Endothelial cell of umbilical vein (primary cell): ENCODE results near the gene NCOR1. TPM values are rescaled to one million over a fixed set of nuclear protein-coding genes. Genes with fewer than 3 reads are reported as not detected.

Source experiments
- BruUV-seq: library from RNA; stranded (reverse); fragments of 400-500 nt; replicated peaks from 2 replicates; lab custom pipeline; 2021; lab: Mats Ljungman, UMichigan
- CTCF ChIA-PET: fragments of 300-600, 350-600 bp; sonication (Branson Sonifier 250); formaldehyde crosslinking; loops from one replicate; lab custom pipeline; 2021; ENCODE audit warnings: antibody characterized with exemption, inconsistent platforms; lab: Charles Lee
- POLR2A ChIA-PET: fragments of 300-600, 350-600 bp; sonication (Branson Sonifier 250); formaldehyde crosslinking; loops from one replicate; lab custom pipeline; 2021; ENCODE audit warnings: antibody characterized with exemption, inconsistent platforms; lab: Charles Lee
- DNase-seq: peaks from one replicate; pipeline ENCODE4 v3.0.0-alpha.2; 2011; ENCODE audit warnings: low read depth, low spot score
- FAIRE-seq: peaks from 2 replicates; lab custom pipeline; 2011; peaks lifted over from hg19 to GRCh38; lab: Jason Lieb, UNC
- H2AFZ ChIP-seq: 2 replicates; pipeline ENCODE4 v1.6.0; 2012; ENCODE audit warnings: low read depth, low read length, control low read depth, inconsistent platforms
- H3K27ac ChIP-seq: 2 replicates; pipeline ENCODE4 v1.5.1; 2011; ENCODE audit warnings: low read depth, mild to moderate bottlenecking, control low read depth, low read length, moderate library complexity; ENCODE audit not compliant: insufficient read depth
- H3K27me3 ChIP-seq, 2 experiments: 2 replicates each; pipeline versions ENCODE4 v1.6.0 to v1.6.1; 2011; ENCODE audit warnings: low read length in 2 of 2, mixed read lengths in 1 of 2; ENCODE audit not compliant: control insufficient read depth in 2 of 2, insufficient read depth in 2 of 2
- H3K36me3 ChIP-seq, 2 experiments: 2 replicates in 1 of 2; 3 replicates in 1 of 2; pipeline ENCODE4 v1.5.1; 2011; ENCODE audit warnings: low read length in 2 of 2, mild to moderate bottlenecking in 1 of 2, moderate library complexity in 1 of 2; ENCODE audit not compliant: control insufficient read depth in 2 of 2, insufficient read depth in 2 of 2; ENCODE audit errors: extremely low read depth in 1 of 2
- H3K4me1 ChIP-seq: 3 replicates; pipeline ENCODE4 v1.5.1; 2011; ENCODE audit warnings: mild to moderate bottlenecking, low read length; ENCODE audit not compliant: control insufficient read depth, insufficient read depth; ENCODE audit errors: extremely low read depth
- H3K4me2 ChIP-seq: 2 replicates; pipeline ENCODE4 v1.6.1; 2011; ENCODE audit warnings: low read length, control low read depth, mixed read lengths; ENCODE audit not compliant: insufficient read depth
- H3K4me3 ChIP-seq, 3 experiments: fragments of 200-600 bp in 1 of 3; sonication (generic), shearing (Covaris generic) in 1 of 3; replicated peaks in 1 of 3; 2 replicates each; pipeline ENCODE4 v1.5.1; 2011 to 2016; ENCODE audit warnings: control low read depth in 3 of 3, low read length in 3 of 3, mild to moderate bottlenecking in 2 of 3, inconsistent platforms in 1 of 3, low read depth in 1 of 3, moderate library complexity in 1 of 3; ENCODE audit not compliant: insufficient read depth in 1 of 3
- H3K79me2 ChIP-seq: 2 replicates; pipeline ENCODE4 v1.6.0; 2012; ENCODE audit warnings: low read length, inconsistent platforms; ENCODE audit not compliant: control insufficient read depth, insufficient read depth
- H3K9ac ChIP-seq: replicated peaks from 2 replicates; pipeline ENCODE3; 2011; ENCODE audit warnings: low read length, control low read depth; ENCODE audit not compliant: insufficient read depth; ENCODE audit errors: extremely low read depth
- H3K9me1 ChIP-seq: replicated peaks from 3 replicates; pipeline ENCODE4 v1.6.0; 2011; ENCODE audit warnings: mild to moderate bottlenecking, low read length; ENCODE audit not compliant: control insufficient read depth, insufficient read depth; ENCODE audit errors: extremely low read depth
- H3K9me3 ChIP-seq: replicated peaks from 2 replicates; pipeline ENCODE4 v1.5.1; 2012; ENCODE audit warnings: low read length, inconsistent platforms; ENCODE audit not compliant: control insufficient read depth, insufficient read depth
- H4K20me1 ChIP-seq: replicated peaks from 2 replicates; pipeline ENCODE3; 2011; ENCODE audit warnings: mild to moderate bottlenecking, low read length; ENCODE audit not compliant: control insufficient read depth, insufficient read depth; ENCODE audit errors: extremely low read depth
- EZH2 ChIP-seq: IDR thresholded peaks from 2 replicates; pipeline ENCODE4 v1.6.1; 2012; ENCODE audit warnings: borderline replicate concordance, low read depth, mild to moderate bottlenecking, moderate library complexity, low read length, inconsistent platforms; ENCODE audit not compliant: severe bottlenecking
- FOS ChIP-seq: IDR thresholded peaks from 2 replicates; pipeline ENCODE4 v1.6.1; 2011; ENCODE audit warnings: mild to moderate bottlenecking, low read length, moderate library complexity, borderline replicate concordance; ENCODE audit not compliant: insufficient read depth
- GATA2 ChIP-seq: IDR thresholded peaks from 2 replicates; pipeline ENCODE4 v1.7.0; 2011; ENCODE audit warnings: low read depth, mild to moderate bottlenecking, moderate library complexity, mixed read lengths, low read length; ENCODE audit not compliant: insufficient read length, insufficient read depth
- JUN ChIP-seq: IDR thresholded peaks from 2 replicates; pipeline ENCODE4 v1.6.1; 2011; ENCODE audit warnings: borderline replicate concordance, low read depth; ENCODE audit not compliant: insufficient read length, insufficient read depth
- MYC ChIP-seq: IDR thresholded peaks from one replicate; pipeline ENCODE4 v1.6.1; 2011; ENCODE audit warnings: mild to moderate bottlenecking, low read depth, low read length
- POLR2A ChIP-seq: IDR thresholded peaks from 2 replicates; pipeline ENCODE4 v1.6.1; 2012; ENCODE audit warnings: low read depth, mild to moderate bottlenecking, control low read depth, low read length
- POLR2AphosphoS5 ChIP-seq: IDR thresholded peaks from 2 replicates; pipeline ENCODE4 v1.6.1; 2012; ENCODE audit warnings: low read depth, mild to moderate bottlenecking, control low read depth, low read length, moderate library complexity; ENCODE audit not compliant: insufficient read depth
- dilution Hi-C: fragments of 300-500 bp; cut with MboI; formaldehyde crosslinking; loops from one replicate; pipeline ENCODE4 v1.15.0; 2019; ENCODE audit warnings: low sequenced_read_pairs; ENCODE audit not compliant: extremely low pct_ligation_motif_present
- intact Hi-C: fragments of 100-400 bp; cut with micrococcal nuclease; formaldehyde crosslinking; loops from one replicate; pipeline ENCODE4 v1.10.0; 2022
- polyA plus RNA-seq, 4 experiments: library from polyadenylated mRNA; depleted of rRNA in 3 of 4; stranded (reverse) in 3 of 4; unstranded in 1 of 4; fragments of >200 nt; gene quantifications; 2 replicates each; pipeline versions ENCODE4 v1.2.1 to v1.2.3, GENCODE V29; 2011 to 2012; ENCODE audit warnings: missing spikeins in 1 of 4
- total RNA-seq: library from RNA; stranded (reverse); gene quantifications from 2 replicates; pipeline ENCODE4 v1.2.3, GENCODE V29; 2021
- TF ChIP-seq, protein P1 (sequence below), 2 donors: IDR thresholded peaks; 1 replicate in 1 of 2; 2 replicates in 1 of 2; pipeline ENCODE4 v1.5.1; 2011; ENCODE audit warnings: low read length in 2 of 2, mild to moderate bottlenecking in 2 of 2, moderate library complexity in 2 of 2, control low read depth in 1 of 2, inconsistent platforms in 1 of 2, low read depth in 1 of 2; ENCODE audit not compliant: insufficient read depth in 1 of 2; ENCODE audit errors: extremely low read depth in 1 of 2
- TF ChIP-seq, protein P2 (sequence below): IDR thresholded peaks from 2 replicates; pipeline ENCODE4 v1.6.1; 2011; ENCODE audit not compliant: insufficient read depth, insufficient read length

NCOR1 gene
- total and polyA plus RNA-seq, 2 donors (not counting 3 experiments of a cell fraction or from before 2014, with no cell fraction given), result 90.0 to 134 TPM

DNA sequence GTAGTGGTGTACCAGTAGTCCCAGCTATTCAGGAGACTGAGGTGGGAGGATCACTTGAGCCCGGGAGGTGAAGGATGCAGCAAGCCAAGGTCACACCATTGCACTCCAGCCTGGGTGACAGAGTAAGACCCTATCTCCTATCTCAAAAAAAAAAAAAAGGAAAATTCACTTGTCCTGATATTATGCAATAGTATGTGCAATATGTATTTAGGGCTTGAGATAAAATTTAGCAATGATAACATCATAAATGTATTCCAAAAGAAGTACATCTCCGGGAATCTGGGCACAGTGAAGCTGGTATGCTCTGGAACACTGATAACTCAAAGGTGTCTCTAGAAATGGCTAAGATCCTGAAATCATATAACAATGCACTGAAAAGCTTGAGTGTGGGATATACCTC is 74.5 kb downstream of the NCOR1 start:
- H3K4me1 ChIP-seq, result no peaks in the 10 kb centered on the region
- TF ChIP-seq GATA2 (no peak), JUN (no peak), MYC (no peak), POLR2A (no peak), EZH2 (no peak), FOS (no peak), POLR2AphosphoS5 (no peak)
- TF ChIP-seq, protein P1, sequence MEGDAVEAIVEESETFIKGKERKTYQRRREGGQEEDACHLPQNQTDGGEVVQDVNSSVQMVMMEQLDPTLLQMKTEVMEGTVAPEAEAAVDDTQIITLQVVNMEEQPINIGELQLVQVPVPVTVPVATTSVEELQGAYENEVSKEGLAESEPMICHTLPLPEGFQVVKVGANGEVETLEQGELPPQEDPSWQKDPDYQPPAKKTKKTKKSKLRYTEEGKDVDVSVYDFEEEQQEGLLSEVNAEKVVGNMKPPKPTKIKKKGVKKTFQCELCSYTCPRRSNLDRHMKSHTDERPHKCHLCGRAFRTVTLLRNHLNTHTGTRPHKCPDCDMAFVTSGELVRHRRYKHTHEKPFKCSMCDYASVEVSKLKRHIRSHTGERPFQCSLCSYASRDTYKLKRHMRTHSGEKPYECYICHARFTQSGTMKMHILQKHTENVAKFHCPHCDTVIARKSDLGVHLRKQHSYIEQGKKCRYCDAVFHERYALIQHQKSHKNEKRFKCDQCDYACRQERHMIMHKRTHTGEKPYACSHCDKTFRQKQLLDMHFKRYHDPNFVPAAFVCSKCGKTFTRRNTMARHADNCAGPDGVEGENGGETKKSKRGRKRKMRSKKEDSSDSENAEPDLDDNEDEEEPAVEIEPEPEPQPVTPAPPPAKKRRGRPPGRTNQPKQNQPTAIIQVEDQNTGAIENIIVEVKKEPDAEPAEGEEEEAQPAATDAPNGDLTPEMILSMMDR (IDR thresholded peaks at IDR 0.05; ENCODE audit: extremely low read depth in 1 of 2, insufficient read depth in 1 of 2, low read depth in 1 of 2, low read length in 2 of 2), result no peak
- TF ChIP-seq, protein P2, sequence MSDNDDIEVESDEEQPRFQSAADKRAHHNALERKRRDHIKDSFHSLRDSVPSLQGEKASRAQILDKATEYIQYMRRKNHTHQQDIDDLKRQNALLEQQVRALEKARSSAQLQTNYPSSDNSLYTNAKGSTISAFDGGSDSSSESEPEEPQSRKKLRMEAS, result no peak
- DNase-seq (no peak), FAIRE-seq (no peak)
- BruUV-seq, result no TSS peak
- no peak overlapping the region for H3K4me2 ChIP-seq
- dilution Hi-C loops (no loop called here), intact Hi-C loops (no loop called here)
- peaks cover 4 to 11% of the 10 kb centered on the region in 2 experiments for H3K36me3 ChIP-seq
- H4K20me1 ChIP-seq, result no peaks in the 10 kb centered on the region
- H3K27me3 ChIP-seq, result no peaks in the 10 kb centered on the region
- H3K27ac ChIP-seq, result no peak overlapping the region
- CTCF ChIA-PET, result interaction anchor here (0.6 kb wide), 1 partner anchor 18 kb away, joined by 3 read pairs; no protein-coding TSS in a partner anchor
- no peaks in the 10 kb centered on the region for H3K9me3 ChIP-seq
- H3K9ac ChIP-seq, result no peak overlapping the region
- no peak overlapping the region for H2AFZ ChIP-seq
- POLR2A ChIA-PET, result no interaction called here
- no peaks in the 10 kb centered on the region for H3K9me1 ChIP-seq
- no peaks in the 10 kb centered on the region for H3K79me2 ChIP-seq
- H3K4me3 ChIP-seq, result no peak overlapping the region
